CD1c-positive myeloid dendritic cell (primary cell): ENCODE measurements around the gene RANBP3L.
A peak's percentile ranks its signal among the peaks of the same experiment; 100 is the strongest.
"Not testable (repeated sequence)": the region's sequence is repeated elsewhere in the genome, so short reads cannot be mapped to it uniquely, and the experiment has no call there.

Experiments
- DNase-seq: peaks from one replicate; pipeline ENCODE4 v3.0.0-alpha.2; 2016; ENCODE audit errors: extremely low spot score

RANBP3L gene

GRCh38 chr5:36285837-36286615, 15.7 kb downstream of the RANBP3L start:
- DNase-seq: no peak

DNA sequence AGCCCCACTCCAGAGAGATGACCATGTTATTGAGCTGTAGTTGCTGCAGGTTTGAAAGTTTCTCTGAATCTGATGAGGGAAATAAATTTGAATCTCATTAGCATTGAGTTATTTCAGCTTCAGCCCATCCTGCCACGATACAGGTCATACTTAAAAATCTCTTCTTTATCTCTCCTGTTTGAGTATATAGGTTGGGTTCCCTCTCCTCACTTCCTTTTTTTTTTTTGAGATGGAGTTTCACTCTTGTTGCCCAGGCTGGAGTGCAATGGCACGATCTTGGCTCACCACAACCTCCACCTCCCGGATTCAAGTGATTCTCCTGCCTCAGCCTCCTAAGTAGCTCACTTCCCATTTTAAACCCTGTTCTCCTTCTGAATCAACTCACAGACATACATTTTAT, 17.9 kb downstream of the RANBP3L start:
- DNase-seq: not testable (repeated sequence)

GRCh38 chr5:36281626-36282025, 20.1 kb downstream of the RANBP3L start:
- no peak for DNase-seq

DNA sequence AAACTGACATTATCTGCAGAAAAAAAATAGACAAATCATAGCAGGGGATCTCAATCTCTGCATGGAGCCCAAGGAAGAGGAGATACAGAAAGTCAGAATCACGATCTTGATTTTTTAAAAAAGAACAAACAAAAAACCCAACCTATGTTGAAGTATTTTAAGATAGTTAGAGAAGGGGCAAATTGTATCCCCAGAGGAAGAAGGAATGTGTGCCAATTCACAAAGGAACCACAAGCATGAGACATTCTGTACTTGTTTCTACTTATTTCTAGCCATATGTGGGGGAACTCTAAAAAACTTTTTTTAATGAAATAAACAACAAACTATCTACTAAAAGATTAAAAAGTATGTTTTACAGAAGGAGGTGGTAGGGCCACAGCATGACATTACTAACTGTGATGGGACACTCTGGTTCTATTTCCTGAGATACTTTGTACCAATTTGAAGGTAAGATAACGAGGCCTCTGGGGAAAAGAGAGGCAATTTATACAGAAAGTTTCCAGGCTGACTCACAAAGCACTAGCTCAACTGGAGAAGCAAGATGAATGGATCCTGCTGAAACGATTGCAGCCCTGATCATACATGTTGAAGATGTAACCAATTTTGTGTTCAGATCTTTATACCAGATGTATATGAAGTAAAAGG, 22.5 kb downstream of the RANBP3L start:
- DNase-seq: no peak

GRCh38 chr5:36277521-36278176, 24.1 kb downstream of the RANBP3L start:
- DNase-seq: no peak

GRCh38 chr5:36276864-36277263, 24.8 kb downstream of the RANBP3L start:
- DNase-seq: no peak

GRCh38 chr5:36273809-36274526, 27.7 kb downstream of the RANBP3L start:
- peak; percentile 26 for DNase-seq

DNA sequence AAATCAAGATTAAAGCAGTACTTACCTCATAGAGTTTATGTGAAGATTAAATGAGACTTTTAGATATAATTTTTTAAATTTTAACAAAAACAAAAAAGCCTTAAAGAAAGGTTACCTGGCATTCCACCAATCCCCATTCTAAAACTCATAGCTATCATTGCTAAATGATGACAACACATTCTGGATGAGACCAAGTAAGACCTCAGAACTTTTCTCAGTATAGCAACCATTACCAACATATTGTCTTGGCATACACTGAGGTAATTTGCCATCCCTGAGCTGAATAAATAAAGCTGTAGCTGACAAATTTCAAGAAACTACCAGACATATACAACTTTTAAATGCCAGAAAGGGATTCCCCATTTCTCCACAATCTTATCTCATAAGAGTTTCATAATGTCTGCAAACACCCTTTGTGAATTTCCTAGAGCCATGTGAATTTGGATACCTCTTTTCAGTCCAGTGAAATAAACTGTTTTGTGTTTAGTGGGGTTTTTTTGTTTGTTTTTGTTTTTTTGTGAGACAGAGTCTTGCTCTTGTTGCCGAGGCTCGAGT, 29.5 kb downstream of the RANBP3L start:
- DNase-seq: no peak

- DNase-seq: no peak
These were observed 30.7 kb downstream of the RANBP3L start for GRCh38 chr5:36270876-36271575.

DNA sequence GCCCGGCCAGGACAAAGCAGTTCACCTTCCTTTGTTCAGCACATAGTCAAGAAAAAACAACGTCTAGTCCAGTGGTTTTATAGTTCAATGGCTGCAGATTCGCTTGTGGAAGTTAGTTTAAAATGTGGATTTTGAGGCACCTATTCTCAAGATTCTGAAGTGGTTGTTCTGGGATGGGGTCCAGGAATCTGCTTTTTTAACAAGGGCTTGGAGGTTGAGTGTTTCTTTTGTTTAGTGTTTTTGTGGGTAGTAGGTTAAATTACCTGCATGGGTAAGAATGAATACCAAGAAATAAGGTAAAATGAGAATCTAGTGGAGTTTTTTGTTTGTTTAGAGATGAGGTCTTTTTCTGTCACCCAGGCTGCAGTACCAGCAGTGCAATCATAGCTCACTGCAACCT, 31.5 kb downstream of the RANBP3L start:
- DNase-seq: no peak

DNA sequence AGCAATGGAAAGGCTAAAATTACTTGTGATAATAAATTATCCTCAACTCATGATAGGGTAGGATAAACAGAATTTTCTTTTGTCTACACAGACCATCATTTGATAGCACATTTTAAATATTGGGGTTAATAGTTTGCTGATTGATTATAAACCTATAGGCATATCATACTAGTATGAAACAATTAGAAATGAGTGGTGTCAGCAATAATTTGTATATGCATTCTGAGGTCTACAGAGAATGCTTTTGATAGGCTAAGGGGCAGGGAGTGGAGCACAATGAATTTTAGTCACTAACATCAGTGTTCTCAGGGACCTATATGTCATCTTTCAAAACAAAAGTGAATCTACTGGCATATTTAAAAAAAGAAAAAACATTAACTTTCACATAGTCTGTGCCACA, 32.2 kb downstream of the RANBP3L start:
- DNase-seq: no peak

DNA sequence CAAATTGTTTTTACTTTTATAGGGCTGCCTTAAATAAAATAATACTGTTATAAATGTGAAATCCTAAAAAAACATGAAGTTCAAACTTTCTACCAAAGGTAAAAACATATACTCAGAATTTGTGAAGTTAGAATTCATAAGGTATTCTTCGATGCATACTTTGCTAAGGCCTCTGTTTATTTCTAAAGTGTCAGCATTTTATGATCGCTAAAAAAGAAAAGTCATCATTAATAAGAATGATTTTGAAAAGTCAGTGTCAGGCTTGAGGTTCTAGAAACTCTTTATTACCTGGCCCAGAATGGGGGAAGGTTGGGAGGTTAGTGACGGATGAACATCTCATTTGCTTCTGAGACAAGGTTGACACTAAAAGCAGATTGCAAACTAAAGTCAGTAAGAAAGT, 33.8 kb downstream of the RANBP3L start:
- no peak for DNase-seq

DNA sequence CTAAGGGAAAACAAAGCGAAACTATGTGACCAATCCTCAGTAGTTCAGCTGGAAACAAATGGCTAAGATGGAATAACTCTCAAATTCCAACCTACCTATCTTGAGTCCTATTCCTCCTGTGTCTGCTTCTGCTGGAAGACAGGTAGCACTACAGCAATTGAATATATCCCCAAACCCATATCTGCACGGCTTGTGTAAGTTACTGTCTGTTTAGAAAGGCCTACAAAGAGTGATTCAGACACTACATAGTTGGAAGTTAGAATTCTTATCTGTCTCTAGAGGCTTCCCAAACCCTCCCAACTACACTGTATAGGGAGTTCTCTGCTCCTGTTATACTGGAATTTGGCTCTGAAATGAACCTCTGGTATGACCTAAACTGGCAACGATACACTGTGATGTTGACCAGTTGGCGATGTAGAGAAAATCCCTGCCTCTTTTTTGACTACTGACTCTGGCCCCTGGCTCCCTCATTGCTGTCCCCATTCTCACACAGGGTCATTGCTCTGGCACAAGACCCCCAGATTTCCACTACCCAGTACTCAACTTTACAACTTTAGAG, 37.4 kb downstream of the RANBP3L start:
- DNase-seq: no peak

- DNase-seq: no peak
These were observed 40.5 kb downstream of the RANBP3L start for GRCh38 chr5:36261186-36261585.

DNA sequence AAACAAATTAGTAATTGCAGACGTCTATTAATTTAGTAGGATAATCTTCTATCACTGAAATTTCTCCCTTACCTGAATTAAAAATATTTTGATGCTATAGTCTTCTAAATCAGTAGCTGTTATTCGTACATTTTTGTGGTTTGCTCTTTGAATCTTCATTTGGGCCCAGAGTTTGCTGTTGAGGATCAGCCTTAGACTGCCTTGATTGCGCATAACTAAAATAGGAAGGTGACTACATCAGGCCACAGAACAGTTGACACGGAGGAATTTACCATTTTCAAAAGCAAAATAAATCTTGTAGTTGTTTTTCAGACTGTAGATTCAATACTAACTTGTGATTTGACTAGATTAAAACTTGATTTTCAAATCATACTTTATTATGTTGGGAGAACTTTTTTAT, 48.1 kb downstream of the RANBP3L start:
- DNase-seq: no peak

GRCh38 chr5:36252722-36253365, 48.9 kb downstream of the RANBP3L start:
- no peak for DNase-seq

DNA sequence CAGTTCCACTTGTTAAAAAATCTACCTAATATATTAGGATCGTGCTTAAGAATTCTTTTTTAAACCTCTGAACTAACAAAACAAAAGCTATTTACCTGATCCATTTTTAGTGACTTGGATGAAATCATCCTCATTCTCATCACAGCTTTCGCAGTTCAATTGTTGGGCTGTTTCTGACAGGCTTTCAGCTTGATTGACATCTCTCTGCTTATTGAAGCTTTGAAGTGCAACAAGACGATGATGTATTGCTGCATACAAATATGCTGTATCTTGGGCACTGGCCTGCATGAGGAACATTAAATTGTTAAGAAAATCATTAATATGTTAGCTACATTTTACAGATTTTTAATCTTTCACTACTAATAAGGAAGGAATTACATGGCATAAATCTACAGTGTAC, 50.5 kb downstream of the RANBP3L start:
- no peak for DNase-seq

GRCh38 chr5:36250427-36250826, 51.3 kb downstream of the RANBP3L start:
- DNase-seq: no peak

DNA sequence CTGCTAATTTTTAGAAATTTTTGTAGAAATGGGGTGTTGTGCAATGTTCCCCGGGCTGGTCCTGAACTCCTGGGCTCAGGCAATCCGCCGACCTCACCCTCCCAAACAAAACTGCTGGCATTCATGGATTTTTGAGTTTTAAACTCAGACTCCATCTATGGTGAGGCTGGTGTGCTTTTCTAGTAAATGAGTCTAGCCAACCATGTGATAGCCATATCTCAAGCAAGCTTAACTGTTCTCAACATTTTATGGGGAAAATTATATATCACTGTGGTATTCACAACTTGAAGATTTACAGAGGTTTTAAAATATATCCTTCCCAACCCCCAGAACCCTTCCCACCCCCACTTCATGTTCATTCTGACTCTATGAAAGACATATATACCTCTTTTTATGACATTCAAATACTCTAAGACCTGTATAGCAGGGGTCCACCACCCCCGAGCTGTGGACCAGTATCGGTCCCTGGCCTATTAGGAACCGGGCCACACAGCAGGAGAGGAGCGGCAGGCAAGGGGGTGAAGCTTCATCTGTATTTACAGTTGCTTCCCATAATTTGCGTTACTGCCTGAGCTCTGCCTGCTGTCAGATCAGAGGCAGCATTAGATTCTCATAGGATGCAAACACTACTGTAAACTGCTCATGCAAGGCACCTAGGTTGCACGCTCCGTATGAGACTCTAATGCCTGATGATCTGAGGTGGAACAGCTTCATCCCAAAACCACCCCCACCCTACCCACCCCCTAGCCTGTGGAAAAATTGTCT, 55.5 kb downstream of the RANBP3L start:
- DNase-seq: no peak

DNA sequence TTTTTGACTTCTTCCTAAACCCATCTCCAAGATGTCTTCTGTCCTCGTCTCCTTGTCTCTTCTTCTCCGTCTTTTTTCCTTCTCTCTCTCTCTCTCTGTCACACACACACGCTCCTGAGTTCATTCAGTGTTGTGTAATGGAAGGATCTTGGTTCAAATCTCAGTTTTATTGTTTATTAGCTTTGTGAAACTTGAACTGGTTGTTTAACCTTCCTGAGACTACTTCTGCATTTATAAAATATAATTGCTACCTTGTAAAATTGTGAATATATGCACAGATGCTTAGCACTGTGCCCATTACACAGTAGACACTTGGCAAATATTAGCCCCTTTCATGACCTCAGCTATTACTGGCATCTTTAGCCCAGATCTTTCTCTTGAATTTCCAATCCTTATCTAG, 57.6 kb downstream of the RANBP3L start:
- DNase-seq: no peak
